ENCODE measurements around the gene MYOD1. TPM values are rescaled to one million over a fixed set of nuclear protein-coding genes. Genes with fewer than 3 reads are reported as not detected.

Gene MYOD1
- total RNA-seq, 1 donor from 2014 or later = not detected

DNA sequence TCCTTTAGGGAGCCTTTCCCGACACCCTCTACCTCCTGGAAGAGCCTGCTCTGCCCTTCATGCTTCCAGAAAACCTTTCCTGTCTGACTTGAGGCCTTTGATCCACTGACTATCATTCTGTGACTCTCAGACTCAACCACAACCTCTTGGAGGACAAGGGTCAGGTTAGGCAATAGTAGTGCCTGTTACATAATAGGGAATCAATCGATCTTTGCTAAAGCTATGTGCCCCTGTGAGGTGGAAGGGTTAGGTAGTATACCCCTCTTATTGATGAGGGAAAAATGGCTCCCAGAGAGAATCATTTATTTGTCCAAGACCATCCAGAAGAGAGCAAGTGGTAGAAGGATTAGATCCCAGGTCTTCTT, 31.4 kb downstream of the MYOD1 start:
- no peaks in the 10 kb centered on the region for H3K4me1 Mint-ChIP-seq (ENCODE audit: unreplicated experiment)
- H3K4me3 Mint-ChIP-seq (ENCODE audit: unreplicated experiment) = no peak overlapping the region
- H3K9me3 Mint-ChIP-seq (ENCODE audit: unreplicated experiment) = no peaks in the 10 kb centered on the region
- H3K36me3 Mint-ChIP-seq (ENCODE audit: low read depth, unreplicated experiment) = no peaks in the 10 kb centered on the region
- H3K27ac Mint-ChIP-seq (ENCODE audit: unreplicated experiment) = no peak overlapping the region
- H3K27me3 Mint-ChIP-seq (ENCODE audit: unreplicated experiment) = peaks cover 14% of the 10 kb centered on the region
- TF ChIP-seq, protein P1, sequence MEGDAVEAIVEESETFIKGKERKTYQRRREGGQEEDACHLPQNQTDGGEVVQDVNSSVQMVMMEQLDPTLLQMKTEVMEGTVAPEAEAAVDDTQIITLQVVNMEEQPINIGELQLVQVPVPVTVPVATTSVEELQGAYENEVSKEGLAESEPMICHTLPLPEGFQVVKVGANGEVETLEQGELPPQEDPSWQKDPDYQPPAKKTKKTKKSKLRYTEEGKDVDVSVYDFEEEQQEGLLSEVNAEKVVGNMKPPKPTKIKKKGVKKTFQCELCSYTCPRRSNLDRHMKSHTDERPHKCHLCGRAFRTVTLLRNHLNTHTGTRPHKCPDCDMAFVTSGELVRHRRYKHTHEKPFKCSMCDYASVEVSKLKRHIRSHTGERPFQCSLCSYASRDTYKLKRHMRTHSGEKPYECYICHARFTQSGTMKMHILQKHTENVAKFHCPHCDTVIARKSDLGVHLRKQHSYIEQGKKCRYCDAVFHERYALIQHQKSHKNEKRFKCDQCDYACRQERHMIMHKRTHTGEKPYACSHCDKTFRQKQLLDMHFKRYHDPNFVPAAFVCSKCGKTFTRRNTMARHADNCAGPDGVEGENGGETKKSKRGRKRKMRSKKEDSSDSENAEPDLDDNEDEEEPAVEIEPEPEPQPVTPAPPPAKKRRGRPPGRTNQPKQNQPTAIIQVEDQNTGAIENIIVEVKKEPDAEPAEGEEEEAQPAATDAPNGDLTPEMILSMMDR (IDR thresholded peaks at IDR 0.05; ENCODE audit: unreplicated experiment) = no peak
- DNase-seq (ENCODE audit: low spot score) = no peak

DNA sequence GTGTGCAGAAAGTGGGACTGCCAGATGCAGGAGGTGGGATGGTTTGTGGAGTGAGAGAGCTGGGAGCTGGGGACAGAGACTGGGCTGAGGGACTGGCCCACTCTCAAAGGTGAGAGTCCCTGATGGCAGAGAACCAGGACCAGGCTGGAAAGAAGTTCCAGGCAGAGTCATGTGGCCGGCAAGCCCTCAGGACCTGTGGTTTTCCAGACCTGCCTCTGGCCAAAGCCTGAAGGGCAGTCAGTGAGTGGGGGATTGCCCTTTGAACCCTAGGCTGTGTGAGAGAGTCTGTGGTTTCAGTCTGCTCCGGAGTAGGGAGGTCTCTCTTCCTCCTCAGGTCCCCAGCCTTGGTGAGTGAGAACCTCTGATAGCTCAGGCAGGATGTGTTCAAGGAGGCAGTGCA, 32.2 kb downstream of the MYOD1 start:
- Mint-ChIP-seq H3K4me1 (ENCODE audit: unreplicated experiment) (no peaks in the 10 kb centered on the region), H3K27me3 (ENCODE audit: unreplicated experiment) (peaks cover 11% of the 10 kb centered on the region), H3K4me3 (ENCODE audit: unreplicated experiment) (no peak overlapping the region), H3K36me3 (ENCODE audit: low read depth, unreplicated experiment) (no peaks in the 10 kb centered on the region), H3K9me3 (ENCODE audit: unreplicated experiment) (no peaks in the 10 kb centered on the region), H3K27ac (ENCODE audit: unreplicated experiment) (no peak overlapping the region)
- TF ChIP-seq, protein P1 (IDR thresholded peaks at IDR 0.05; ENCODE audit: unreplicated experiment) = no peak
- no peak for DNase-seq (ENCODE audit: low spot score)

DNA sequence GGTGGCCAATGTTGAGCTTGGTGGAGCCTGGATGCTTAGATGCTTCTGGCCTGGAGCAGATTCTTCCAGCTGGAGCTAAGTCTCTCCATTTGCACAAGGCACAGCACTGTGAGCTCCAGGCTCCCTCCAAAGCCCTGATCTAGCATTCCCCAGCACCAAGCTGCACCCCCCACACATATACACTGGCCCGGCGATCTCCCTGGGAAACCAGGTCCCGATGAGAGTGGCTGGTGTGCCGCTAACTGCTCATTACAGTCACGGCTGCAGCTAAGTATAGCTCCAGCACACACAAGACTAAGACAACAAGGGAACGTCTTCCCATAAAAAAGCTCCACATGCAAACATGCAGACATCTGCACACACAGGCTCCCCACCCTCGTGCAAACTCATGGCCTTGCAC, 32.8 kb downstream of the MYOD1 start:
- H3K4me1 Mint-ChIP-seq (ENCODE audit: unreplicated experiment) = no peaks in the 10 kb centered on the region

DNA sequence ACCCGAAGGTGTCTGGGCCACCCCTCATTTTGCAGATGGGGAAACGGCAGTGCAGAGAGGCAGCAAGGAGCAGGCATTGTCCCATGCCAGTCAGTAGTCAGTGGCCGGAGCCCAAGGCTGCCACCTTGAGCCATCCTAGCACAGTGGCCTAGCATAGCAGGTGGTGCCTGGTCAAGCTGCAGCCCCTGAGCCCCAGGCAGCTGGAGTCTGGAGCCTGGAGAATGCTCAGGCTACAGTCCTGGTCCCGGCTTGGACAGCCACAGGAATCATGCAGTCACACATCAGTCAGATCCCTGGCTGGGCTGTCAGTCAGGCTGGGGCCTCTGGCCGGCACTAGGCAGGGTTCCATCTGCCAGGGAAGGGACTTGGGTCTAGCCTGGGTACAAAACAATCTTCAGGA, 33.8 kb downstream of the MYOD1 start:
- Mint-ChIP-seq H3K36me3 (ENCODE audit: low read depth, unreplicated experiment) (no peaks in the 10 kb centered on the region), H3K4me1 (ENCODE audit: unreplicated experiment) (no peaks in the 10 kb centered on the region), H3K27me3 (ENCODE audit: unreplicated experiment) (peaks cover 11% of the 10 kb centered on the region), H3K4me3 (ENCODE audit: unreplicated experiment) (no peak overlapping the region), H3K9me3 (ENCODE audit: unreplicated experiment) (no peaks in the 10 kb centered on the region), H3K27ac (ENCODE audit: unreplicated experiment) (no peak overlapping the region)
- TF ChIP-seq, protein P1 (IDR thresholded peaks at IDR 0.05; ENCODE audit: unreplicated experiment) = no peak
- DNase-seq (ENCODE audit: low spot score) = no peak

More for the DNA sequence above, 32.8 kb downstream of the MYOD1 start:
- Mint-ChIP-seq H3K4me3 (ENCODE audit: unreplicated experiment) (no peak overlapping the region), H3K27ac (ENCODE audit: unreplicated experiment) (no peak overlapping the region), H3K9me3 (ENCODE audit: unreplicated experiment) (no peaks in the 10 kb centered on the region), H3K36me3 (ENCODE audit: low read depth, unreplicated experiment) (no peaks in the 10 kb centered on the region), H3K27me3 (ENCODE audit: unreplicated experiment) (peaks cover 11% of the 10 kb centered on the region)
- TF ChIP-seq, protein P1 (IDR thresholded peaks at IDR 0.05; ENCODE audit: unreplicated experiment) = no peak
- no peak for DNase-seq (ENCODE audit: low spot score)

DNA sequence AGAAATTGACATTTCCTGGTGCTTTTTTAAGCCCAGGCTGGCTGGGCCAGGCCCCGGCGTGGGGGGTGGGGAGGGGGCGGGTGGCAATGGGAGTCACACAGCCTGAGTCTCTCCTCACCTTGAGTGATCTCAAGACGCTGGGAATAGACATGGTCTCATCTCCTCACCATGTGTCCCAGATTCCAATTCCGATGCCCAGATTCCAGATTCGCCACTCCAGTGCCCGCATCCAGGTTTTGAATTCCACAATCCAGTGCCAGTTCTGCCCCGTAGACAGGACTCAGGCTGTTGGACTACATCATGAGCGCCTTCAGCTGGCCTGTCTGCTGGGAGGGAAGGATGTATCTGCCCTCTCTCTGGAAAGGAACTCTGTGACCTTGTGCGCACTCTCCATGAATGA, 34.3 kb downstream of the MYOD1 start:
- no peak overlapping the region for H3K4me3 Mint-ChIP-seq (ENCODE audit: unreplicated experiment)
- TF ChIP-seq, protein P1 (IDR thresholded peaks at IDR 0.05; ENCODE audit: unreplicated experiment) = no peak
- H3K4me1 Mint-ChIP-seq (ENCODE audit: unreplicated experiment) = no peaks in the 10 kb centered on the region
- no peaks in the 10 kb centered on the region for H3K36me3 Mint-ChIP-seq (ENCODE audit: low read depth, unreplicated experiment)
- no peaks in the 10 kb centered on the region for H3K9me3 Mint-ChIP-seq (ENCODE audit: unreplicated experiment)
- H3K27ac Mint-ChIP-seq (ENCODE audit: unreplicated experiment) = no peak overlapping the region
- no peak for DNase-seq (ENCODE audit: low spot score)
- peaks cover 11% of the 10 kb centered on the region for H3K27me3 Mint-ChIP-seq (ENCODE audit: unreplicated experiment)

Measured in endothelial cell (in vitro differentiated cells).